Vagina (tissue), 2 donors: ENCODE data around the gene SLC12A8. TPM values are rescaled to one million over a fixed set of nuclear protein-coding genes. Genes with fewer than 3 reads are reported as not detected.

Source experiments
- DNase-seq, 2 donors: peaks; one replicate each; pipeline ENCODE4 v3.0.0-alpha.2; 2017; ENCODE audit errors: extremely low spot score in 2 of 2
- H3K27ac ChIP-seq: fragments of 200-600 bp; sonication (generic); one replicate; pipeline ENCODE4 v1.5.1; 2019
- H3K27me3 ChIP-seq: fragments of 200-600 bp; sonication (generic); one replicate; pipeline ENCODE4 v1.5.1; 2019
- H3K36me3 ChIP-seq, 2 donors: fragments of 200-600 bp; sonication (generic); one replicate each; pipeline ENCODE4 v1.5.1; 2017 to 2019
- H3K4me1 ChIP-seq: fragments of 200-600 bp; sonication (generic); one replicate; pipeline ENCODE4 v1.5.1; 2019
- H3K4me3 ChIP-seq, 2 donors: fragments of 200-600 bp; sonication (generic); 1 replicate in 1 of 2; 2 replicates in 1 of 2; pipeline ENCODE4 v1.5.1; 2016 to 2019
- H3K9me3 ChIP-seq: fragments of 200-600 bp; sonication (generic); one replicate; pipeline ENCODE4 v1.5.1; 2019
- CTCF ChIP-seq, 3 experiments: fragments of 450-650 bp in 2 of 3; fragments of 200-600 bp in 1 of 3; sonication (generic) in 1 of 3; IDR thresholded peaks; one replicate each; pipeline ENCODE4 v1.5.1; 2017 to 2019; ENCODE audit warnings: antibody characterized with exemption in 3 of 3, mild to moderate bottlenecking in 2 of 3, moderate library complexity in 2 of 3
- POLR2A ChIP-seq, 2 donors: fragments of 450-650 bp; IDR thresholded peaks; one replicate each; pipeline ENCODE4 v1.6.1; 2017; ENCODE audit warnings: antibody characterized with exemption in 2 of 2, mild to moderate bottlenecking in 2 of 2, moderate library complexity in 2 of 2
- POLR2AphosphoS5 ChIP-seq, 2 donors: sonication (generic); formaldehyde crosslinking; IDR thresholded peaks; one replicate each; pipeline ENCODE4 v1.9.0; 2017; ENCODE audit warnings: antibody characterized with exemption in 2 of 2, mild to moderate bottlenecking in 2 of 2, low read depth in 1 of 2; ENCODE audit not compliant: insufficient read depth in 1 of 2
- intact Hi-C: fragments of 100-400 bp; cut with DNase I; formaldehyde crosslinking; loops from one replicate; pipeline ENCODE4 v1.15.1; 2023
- total RNA-seq: library from RNA; depleted of rRNA; stranded (reverse); fragments of >200 nt; gene quantifications from one replicate; pipeline ENCODE4 v1.2.3, GENCODE V29; 2016

The SLC12A8 gene
- total RNA-seq, 1 donor from 2014 or later = 6.1 TPM

GRCh38 chr3:125231895-125232294 is 19.3 kb upstream of the SLC12A8 start:
- no peaks in the 10 kb centered on the region for H3K9me3 ChIP-seq
- TF ChIP-seq POLR2AphosphoS5 (IDR thresholded peaks at IDR 0.05; ENCODE audit: insufficient read depth in 1 of 2, low read depth in 1 of 2) = no peak
- TF ChIP-seq POLR2A (IDR thresholded peaks at IDR 0.05) = no peak
- no peak for TF ChIP-seq CTCF (IDR thresholded peaks at IDR 0.05)
- H3K27ac ChIP-seq = no peak overlapping the region
- intact Hi-C loops = no loop called here
- no peaks in the 10 kb centered on the region for H3K27me3 ChIP-seq
- H3K4me1 ChIP-seq = no peaks in the 10 kb centered on the region
- no peak for DNase-seq
- H3K36me3 ChIP-seq = peaks cover 0 to 18% of the 10 kb centered on the region in 2 donors
- no peak overlapping the region for H3K4me3 ChIP-seq

GRCh38 chr3:125229707-125230106 is 17.2 kb upstream of the SLC12A8 start:
- Histone ChIP-seq H3K27ac (no peak overlapping the region), H3K4me1 (no peaks in the 10 kb centered on the region), H3K9me3 (no peaks in the 10 kb centered on the region), H3K27me3 (no peaks in the 10 kb centered on the region), H3K4me3 (no peak overlapping the region), H3K36me3 (peaks cover 0 to 18% of the 10 kb centered on the region in 2 donors)
- TF ChIP-seq POLR2AphosphoS5 (IDR thresholded peaks at IDR 0.05; ENCODE audit: insufficient read depth in 1 of 2, low read depth in 1 of 2) (no peak), CTCF (IDR thresholded peaks at IDR 0.05) (no peak), POLR2A (IDR thresholded peaks at IDR 0.05) (no peak)
- intact Hi-C loops = no loop called here
- no peak for DNase-seq

GRCh38 chr3:125229168-125229567 is 16.6 kb upstream of the SLC12A8 start:
- H3K4me3 ChIP-seq = no peak overlapping the region
- peaks cover 0 to 18% of the 10 kb centered on the region in 2 donors for H3K36me3 ChIP-seq
- intact Hi-C loops = no loop called here
- H3K27me3 ChIP-seq = no peaks in the 10 kb centered on the region
- no peaks in the 10 kb centered on the region for H3K9me3 ChIP-seq
- no peak overlapping the region for H3K27ac ChIP-seq
- DNase-seq = no peak
- TF ChIP-seq POLR2AphosphoS5 (IDR thresholded peaks at IDR 0.05; ENCODE audit: insufficient read depth in 1 of 2, low read depth in 1 of 2) (no peak), CTCF (IDR thresholded peaks at IDR 0.05) (no peak)
- H3K4me1 ChIP-seq = no peaks in the 10 kb centered on the region

GRCh38 chr3:125221831-125222230 is 9.3 kb upstream of the SLC12A8 start:
- DNase-seq = no peak
- Histone ChIP-seq H3K4me3 (no peak overlapping the region), H3K9me3 (no peaks in the 10 kb centered on the region), H3K27ac (no peak overlapping the region), H3K36me3 (no peaks in the 10 kb centered on the region), H3K4me1 (no peaks in the 10 kb centered on the region), H3K27me3 (no peaks in the 10 kb centered on the region)
- no peak for TF ChIP-seq POLR2A (IDR thresholded peaks at IDR 0.05)
- no peak for TF ChIP-seq CTCF (IDR thresholded peaks at IDR 0.05)
- no peak for TF ChIP-seq POLR2AphosphoS5 (IDR thresholded peaks at IDR 0.05; ENCODE audit: insufficient read depth in 1 of 2, low read depth in 1 of 2)
- intact Hi-C loops = no loop called here

DNA sequence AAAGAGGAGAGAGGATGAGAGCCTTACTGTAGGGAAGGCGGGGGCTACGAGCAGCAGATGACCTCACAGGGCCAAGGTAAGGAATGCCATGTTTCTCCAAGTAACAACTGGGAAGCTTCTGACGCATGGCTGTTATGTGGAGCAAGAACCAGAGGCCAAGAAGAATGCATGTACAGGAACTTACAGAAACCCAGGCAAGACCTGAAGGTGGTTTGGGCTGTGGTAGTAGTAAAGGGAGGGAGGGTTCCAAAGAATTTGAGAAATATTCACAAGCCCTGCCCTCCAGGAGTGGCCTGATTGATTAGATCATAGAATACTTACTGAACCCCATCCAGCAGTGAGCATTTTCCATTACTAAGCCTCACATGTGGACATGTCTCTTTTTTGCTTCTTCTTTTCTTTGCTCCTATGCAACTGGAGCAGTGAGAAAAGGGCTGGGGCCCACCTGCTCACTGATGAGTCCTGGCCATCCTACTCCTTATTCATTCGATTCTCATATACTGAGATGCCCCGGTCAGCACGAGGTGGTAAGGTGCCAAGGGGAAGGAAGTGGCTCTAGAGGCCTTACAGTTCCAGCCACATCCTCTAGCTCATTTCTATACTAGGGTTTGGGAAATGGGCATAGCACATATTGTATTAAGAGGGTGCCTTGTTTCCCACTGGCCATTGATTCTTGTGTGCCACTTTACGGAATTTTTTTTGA is 8.3 kb upstream of the SLC12A8 start:
- TF ChIP-seq POLR2AphosphoS5 (IDR thresholded peaks at IDR 0.05; ENCODE audit: insufficient read depth in 1 of 2, low read depth in 1 of 2) = no peak
- no peak for TF ChIP-seq POLR2A (IDR thresholded peaks at IDR 0.05)
- TF ChIP-seq CTCF (IDR thresholded peaks at IDR 0.05) = no peak
- no peaks in the 10 kb centered on the region for H3K9me3 ChIP-seq
- H3K27ac ChIP-seq = no peak overlapping the region
- no peaks in the 10 kb centered on the region for H3K36me3 ChIP-seq
- H3K4me1 ChIP-seq = no peaks in the 10 kb centered on the region
- no peak overlapping the region for H3K4me3 ChIP-seq
- no peak for DNase-seq
- H3K27me3 ChIP-seq = no peaks in the 10 kb centered on the region
- intact Hi-C loops = no loop called here
